ENCODE results near the gene MS4A6E.
A peak's percentile ranks its signal among the peaks of the same experiment; 100 is the strongest.
"Not testable (repeated sequence)": the region's sequence is repeated elsewhere in the genome, so short reads cannot be mapped to it uniquely, and the experiment has no call there.

The MS4A6E gene

DNA sequence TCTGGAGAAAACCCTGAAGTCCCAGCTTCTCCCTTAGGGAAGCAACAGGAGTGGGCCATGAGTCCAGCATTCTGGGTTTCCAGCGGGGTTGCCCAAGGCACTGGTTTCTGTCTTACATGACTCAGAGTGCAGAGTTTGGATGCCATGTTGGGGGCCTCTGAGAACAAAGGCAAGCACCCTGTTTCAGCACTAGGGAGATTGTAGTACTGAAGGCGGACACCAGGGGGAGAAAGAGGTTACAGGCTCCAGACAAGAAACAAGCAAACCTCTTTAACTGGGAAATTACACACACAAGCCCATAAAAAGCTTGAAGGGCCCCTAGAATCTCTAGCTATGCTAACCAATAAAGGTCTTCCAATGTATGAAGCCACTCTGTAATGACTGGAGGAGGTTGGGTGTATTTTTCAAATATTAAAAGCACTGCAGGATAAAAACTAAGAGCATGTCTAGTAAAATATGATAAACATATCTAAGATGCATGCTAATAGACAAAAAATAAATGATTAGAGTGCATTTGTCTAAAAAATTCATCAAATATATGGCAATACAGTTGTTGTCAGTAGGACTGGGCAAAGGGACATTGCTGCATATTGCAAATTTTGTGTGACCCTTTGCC is 7.1 kb downstream of the MS4A6E start:
- DNase-seq, result peak in 19 of 58 donors; percentile 0 to 50 (median 10)

GRCh38 chr11:60336767-60337391 is 9.8 kb downstream of the MS4A6E start:
- no peak for DNase-seq

DNA sequence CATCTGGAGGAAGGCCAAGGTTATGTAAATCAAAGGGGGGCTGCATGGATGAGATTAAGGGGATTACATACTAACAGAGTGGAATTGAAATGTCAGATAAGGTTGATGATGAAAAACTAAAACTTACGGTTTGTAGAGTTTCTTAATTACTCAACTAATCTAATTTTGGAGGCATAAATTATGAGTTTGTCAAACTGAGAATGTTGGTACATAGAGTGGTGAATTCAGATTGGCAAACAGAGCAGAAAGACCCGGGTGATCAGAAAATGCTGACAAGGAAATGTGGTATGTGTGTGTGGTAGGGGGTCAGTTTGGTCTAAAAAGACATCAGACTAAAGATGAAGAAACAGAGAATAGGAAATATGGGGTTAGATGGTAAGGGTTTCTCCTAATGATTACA is 11.0 kb downstream of the MS4A6E start:
- DNase-seq, result no peak

- DNase-seq, result no peak
Observed at GRCh38 chr11:60339356-60339755, 12.3 kb downstream of the MS4A6E start.

- DNase-seq, result no peak
Observed at GRCh38 chr11:60343094-60343704, 16.1 kb downstream of the MS4A6E start.

- no peak for DNase-seq
Observed at GRCh38 chr11:60344146-60344545, 17.1 kb downstream of the MS4A6E start.

GRCh38 chr11:60345489-60345888 is 18.4 kb downstream of the MS4A6E start:
- peak in 7 of 58 donors; percentile 1 to 31 (median 3) for DNase-seq

- no peak for DNase-seq
Observed at GRCh38 chr11:60347084-60347797, 20.2 kb downstream of the MS4A6E start.

DNA sequence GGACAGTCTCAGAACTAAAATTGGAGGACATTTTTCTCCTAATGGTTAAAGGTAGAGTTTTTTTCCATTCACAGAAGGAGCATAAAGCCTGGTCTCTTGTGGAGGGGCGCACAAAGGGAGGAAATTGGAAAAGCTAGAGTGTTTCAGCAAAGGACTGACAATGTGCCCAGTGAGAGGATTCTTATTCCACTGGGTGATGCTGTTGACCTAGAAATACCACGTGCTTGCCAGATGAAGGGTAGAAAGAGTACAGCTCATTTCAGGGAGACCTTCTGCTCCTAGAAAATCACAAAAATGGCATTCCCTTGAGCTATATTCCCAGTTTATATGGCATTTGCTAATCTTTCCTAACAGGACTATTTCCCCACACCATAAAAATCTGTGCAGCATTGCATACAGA is 21.1 kb downstream of the MS4A6E start:
- no peak for DNase-seq

- peak in 2 of 58 donors; percentile 1 to 17 for DNase-seq
Observed at GRCh38 chr11:60349990-60350389, 22.9 kb downstream of the MS4A6E start.

- DNase-seq, result no peak
Observed at GRCh38 chr11:60357771-60358170, 30.7 kb downstream of the MS4A6E start.

GRCh38 chr11:60360621-60361020 is 33.6 kb downstream of the MS4A6E start:
- DNase-seq, result no peak

- DNase-seq, result no peak
Observed at GRCh38 chr11:60362241-60362640, 35.2 kb downstream of the MS4A6E start.

GRCh38 chr11:60363542-60364470 is 36.8 kb downstream of the MS4A6E start:
- peak in 39 of 58 donors; percentile 2 to 62 (median 16) for DNase-seq

GRCh38 chr11:60366262-60366904 is 39.3 kb downstream of the MS4A6E start:
- DNase-seq, result not testable (repeated sequence)

DNA sequence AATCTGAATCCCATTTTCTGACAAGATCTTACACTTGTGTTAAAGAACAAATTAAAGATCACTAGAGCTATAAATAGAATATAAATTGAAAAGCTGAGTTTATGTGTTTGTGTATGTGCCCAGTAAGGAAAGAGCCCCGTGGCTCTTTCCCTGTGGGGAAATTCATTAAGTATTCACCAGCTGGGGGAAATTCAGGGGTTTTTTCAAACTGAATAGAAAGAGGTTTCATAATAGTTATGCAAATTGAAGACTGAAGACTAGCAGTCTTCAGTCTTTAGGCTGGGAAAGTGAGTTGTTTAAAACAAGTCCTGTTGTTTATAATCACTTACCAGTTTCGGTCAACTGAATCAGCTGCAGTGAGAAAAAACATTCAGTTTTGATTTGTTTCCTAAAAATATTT is 40.0 kb downstream of the MS4A6E start:
- DNase-seq, result no peak

DNA sequence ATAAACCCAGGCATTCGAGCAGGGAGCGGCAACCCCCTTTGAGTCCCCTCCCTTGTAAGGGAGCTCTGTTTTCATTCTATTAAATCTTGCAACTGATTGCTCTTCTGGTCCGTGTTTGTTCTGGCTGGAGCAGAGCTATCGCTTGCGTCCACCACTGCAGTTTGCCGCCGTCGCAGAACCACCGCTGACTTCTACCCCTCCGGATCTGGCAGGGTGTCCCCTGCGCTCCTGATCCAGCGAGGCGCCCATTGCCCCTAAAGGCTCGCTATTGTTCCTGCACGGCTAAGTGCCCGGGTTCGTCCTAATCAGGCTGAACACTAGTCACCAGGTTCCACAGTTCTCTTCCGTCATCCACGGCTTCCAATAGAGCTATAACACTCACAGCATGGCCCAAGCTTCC is 40.8 kb downstream of the MS4A6E start:
- no peak for DNase-seq

DNA sequence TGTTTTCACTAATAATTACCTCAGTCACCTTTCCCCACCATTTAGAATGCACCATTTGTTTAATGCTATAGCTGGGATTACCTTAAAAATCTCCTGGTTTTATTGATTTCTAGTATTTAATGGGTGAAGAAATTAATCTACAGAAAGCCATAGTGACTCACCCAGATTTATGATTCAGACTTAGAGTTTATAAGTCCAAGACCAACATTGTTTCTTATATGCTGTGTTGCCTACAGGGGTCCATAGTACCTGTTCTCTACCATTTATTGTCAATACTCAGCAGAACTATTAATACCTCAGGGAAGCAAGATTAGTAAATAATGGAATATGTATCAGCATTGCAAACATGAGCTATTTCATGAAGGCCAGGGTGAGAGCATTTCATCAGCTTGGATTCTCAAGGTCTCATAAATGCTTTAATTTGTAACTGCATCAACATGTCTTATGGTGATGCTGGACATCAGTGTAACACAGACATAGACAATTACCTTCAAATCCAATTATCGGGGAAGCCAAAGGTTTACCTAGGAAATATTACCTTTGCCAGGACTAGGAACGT is 43.3 kb downstream of the MS4A6E start:
- no peak for DNase-seq

GRCh38 chr11:60370811-60371298 is 43.8 kb downstream of the MS4A6E start:
- no peak for DNase-seq

- no peak for DNase-seq
Observed at GRCh38 chr11:60371386-60371785, 44.3 kb downstream of the MS4A6E start.
